CD8-positive, alpha-beta memory T cell (primary cell): ENCODE measurements around the gene RGS3. TPM values are rescaled to one million over a fixed set of nuclear protein-coding genes. Genes with fewer than 3 reads are reported as not detected.

ENCODE experiments used
- CTCF ChIA-PET: fragments of 350-600 bp; sonication (Branson Sonifier 250); formaldehyde crosslinking; loops from one replicate; lab custom pipeline; 2021; ENCODE audit warnings: antibody characterized with exemption; lab: Charles Lee
- POLR2A ChIA-PET: fragments of 350-600 bp; sonication (Branson Sonifier 250); formaldehyde crosslinking; loops from one replicate; lab custom pipeline; 2021; ENCODE audit warnings: antibody characterized with exemption; lab: Charles Lee
- DNase-seq, 5 donors: peaks; one replicate each; pipeline versions ENCODE4 v3.0.0 to v3.0.0-alpha.2; 2020 to 2022; ENCODE audit warnings: mixed read lengths in 1 of 5
- H3K27ac ChIP-seq: one replicate; pipeline ENCODE4 v1.7.0; 2013; ENCODE audit warnings: low read depth, mild to moderate bottlenecking, low read length, moderate library complexity
- H3K27me3 ChIP-seq: 2 replicates; pipeline ENCODE4 v1.7.0; 2013; ENCODE audit warnings: low read length, mild to moderate bottlenecking; ENCODE audit not compliant: insufficient read depth, poor library complexity, severe bottlenecking
- H3K36me3 ChIP-seq: 2 replicates; pipeline ENCODE4 v1.7.0; 2013; ENCODE audit warnings: mild to moderate bottlenecking, low read length, moderate library complexity; ENCODE audit not compliant: insufficient read depth
- H3K4me1 ChIP-seq: 2 replicates; pipeline ENCODE4 v1.7.0; 2013; ENCODE audit warnings: mild to moderate bottlenecking, low read length, moderate library complexity; ENCODE audit not compliant: insufficient read depth
- H3K4me3 ChIP-seq: 2 replicates; pipeline ENCODE4 v1.7.0; 2013; ENCODE audit warnings: mild to moderate bottlenecking, low read length
- H3K9me3 ChIP-seq: 2 replicates; pipeline ENCODE4 v1.7.0; 2013; ENCODE audit warnings: mild to moderate bottlenecking, low read length
- H3K27ac Mint-ChIP-seq, 8 donors: one replicate each; pipeline ENCODE4 v1.8.0; 2020 to 2021; ENCODE audit warnings: mixed read lengths in 8 of 8, mild to moderate bottlenecking in 6 of 8, inconsistent platforms in 3 of 8, moderate library complexity in 3 of 8
- H3K27me3 Mint-ChIP-seq, 2 donors: one replicate each; pipeline ENCODE4 v1.8.0; 2020 to 2021; ENCODE audit warnings: mixed read lengths in 2 of 2, mild to moderate bottlenecking in 1 of 2, moderate library complexity in 1 of 2
- H3K36me3 Mint-ChIP-seq, 3 donors: one replicate each; pipeline ENCODE4 v1.8.0; 2020 to 2021; ENCODE audit warnings: mixed read lengths in 3 of 3, inconsistent platforms in 1 of 3, mild to moderate bottlenecking in 1 of 3
- H3K4me1 Mint-ChIP-seq, 3 donors: one replicate each; pipeline ENCODE4 v1.8.0; 2020 to 2021; ENCODE audit warnings: mixed read lengths in 3 of 3, inconsistent platforms in 1 of 3, mild to moderate bottlenecking in 1 of 3
- H3K4me3 Mint-ChIP-seq, 7 donors: one replicate each; pipeline ENCODE4 v1.8.0; 2020 to 2021; ENCODE audit warnings: mixed read lengths in 7 of 7, mild to moderate bottlenecking in 6 of 7, moderate library complexity in 4 of 7, inconsistent platforms in 2 of 7
- H3K9me3 Mint-ChIP-seq, 5 donors: one replicate each; pipeline ENCODE4 v1.8.0; 2020 to 2022; ENCODE audit warnings: mixed read lengths in 5 of 5, mild to moderate bottlenecking in 3 of 5, moderate library complexity in 2 of 5, inconsistent platforms in 1 of 5
- polyA plus RNA-seq: library from polyadenylated mRNA; unstranded; fragments of 300-500 nt; fragmentation: Illumina TruSeq; gene quantifications from one replicate; pipeline ENCODE4 v1.2.3, GENCODE V29; 2021
- total RNA-seq, 2 experiments: library from RNA; stranded (reverse); gene quantifications; one replicate each; pipeline ENCODE4 v1.2.3, GENCODE V29; 2021

The RGS3 gene
- total and polyA plus RNA-seq, 3 experiments from 2014 or later = 59.8 to 91.2 (median 89.2) TPM

DNA sequence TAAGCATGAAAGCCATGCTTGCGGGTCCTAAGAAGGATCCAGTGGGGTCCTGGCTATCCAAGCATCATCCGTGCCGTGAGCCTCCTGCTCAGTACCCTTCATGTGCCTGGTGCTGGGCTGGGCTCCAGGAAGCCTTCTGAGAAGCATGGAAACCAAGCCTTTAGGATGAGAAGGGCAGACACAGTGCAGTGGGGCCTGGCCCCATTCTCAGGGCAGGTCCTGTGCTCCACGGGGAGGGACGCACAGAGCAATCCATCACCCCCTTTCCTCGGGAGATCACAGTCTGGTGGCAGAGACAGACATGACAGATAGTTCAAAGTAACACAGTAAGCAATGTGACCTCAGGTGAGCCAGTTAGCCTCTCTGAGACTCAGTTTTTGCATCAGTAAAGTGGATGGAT lies 76.9 kb downstream of the RGS3 start:
- POLR2A ChIA-PET = no interaction called here
- Mint-ChIP-seq H3K9me3 (no peaks in the 10 kb centered on the region), H3K4me1 (peaks cover 58 to 88% (median 60%) of the 10 kb centered on the region in 3 donors), H3K27ac (peak overlapping the region; percentile 22 to 89 (median 62)), H3K4me3 (peak overlapping the region in 1 of 7 donors; percentile 80), H3K36me3 (peaks cover 6 to 93% (median 23%) of the 10 kb centered on the region in 3 donors), H3K27me3 (no peaks in the 10 kb centered on the region)
- H3K4me1 ChIP-seq = no peaks in the 10 kb centered on the region
- H3K27ac ChIP-seq = no peak overlapping the region
- H3K36me3 ChIP-seq = peaks cover 37% of the 10 kb centered on the region
- no peaks in the 10 kb centered on the region for H3K9me3 ChIP-seq
- DNase-seq = no peak
- CTCF ChIA-PET = interaction anchor here (1.1 to 1.4 kb wide), 3 partner anchors 21 to 95 kb away, joined by 3 read pairs; no protein-coding TSS in a partner anchor
- H3K4me3 ChIP-seq = no peak overlapping the region
- no peaks in the 10 kb centered on the region for H3K27me3 ChIP-seq

GRCh38 chr9:113541019-113541900 lies 77.7 kb downstream of the RGS3 start:
- Mint-ChIP-seq H3K27me3 (no peaks in the 10 kb centered on the region), H3K4me3 (no peak overlapping the region), H3K36me3 (peaks cover 6 to 93% (median 22%) of the 10 kb centered on the region in 3 donors), H3K27ac (peak overlapping the region in 6 of 8 donors; percentile 54 to 96 (median 68)), H3K4me1 (peaks cover 59 to 88% (median 61%) of the 10 kb centered on the region in 3 donors), H3K9me3 (no peaks in the 10 kb centered on the region)
- peaks cover 43% of the 10 kb centered on the region for H3K36me3 ChIP-seq
- CTCF ChIA-PET = interaction anchor here (0.8 to 1.4 kb wide), 3 partner anchors 8 to 95 kb away, joined by 3 read pairs; no protein-coding TSS in a partner anchor
- H3K9me3 ChIP-seq = no peaks in the 10 kb centered on the region
- H3K27me3 ChIP-seq = no peaks in the 10 kb centered on the region
- DNase-seq = no peak
- H3K27ac ChIP-seq = peak overlapping the region; percentile 18
- H3K4me1 ChIP-seq = peaks cover under 1% of the 10 kb centered on the region
- no peak overlapping the region for H3K4me3 ChIP-seq
- POLR2A ChIA-PET = no interaction called here

DNA sequence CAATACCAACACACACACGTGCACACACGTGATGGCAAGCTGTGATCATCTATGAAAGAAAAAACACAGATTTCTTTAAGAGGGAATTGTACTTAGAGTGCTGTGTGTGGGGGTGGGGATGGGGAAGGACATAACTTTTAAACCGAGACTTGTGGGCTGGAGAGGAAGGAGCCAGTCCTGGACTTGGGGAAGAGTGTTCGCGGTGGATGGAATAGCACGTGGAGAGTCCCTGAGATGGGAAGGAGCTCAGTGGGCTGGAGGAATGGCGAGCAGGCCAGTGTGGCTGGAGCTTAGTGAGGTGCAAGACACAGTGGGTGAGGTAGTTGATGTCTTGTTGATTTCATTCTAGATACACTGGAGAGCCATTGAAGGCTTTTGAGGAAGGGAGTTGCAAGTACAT lies 78.5 kb downstream of the RGS3 start:
- Mint-ChIP-seq H3K4me3 (peak overlapping the region in 1 of 7 donors; percentile 21), H3K4me1 (peaks cover 65 to 91% (median 68%) of the 10 kb centered on the region in 3 donors), H3K27ac (peak overlapping the region in 7 of 8 donors; percentile 33 to 96 (median 66)), H3K36me3 (peaks cover 6 to 93% (median 21%) of the 10 kb centered on the region in 3 donors), H3K27me3 (no peaks in the 10 kb centered on the region), H3K9me3 (no peaks in the 10 kb centered on the region)
- peaks cover 38% of the 10 kb centered on the region for H3K36me3 ChIP-seq
- H3K27me3 ChIP-seq = no peaks in the 10 kb centered on the region
- ChIA-PET POLR2A (no interaction called here), CTCF (interaction anchor here (0.8 kb wide), 1 partner anchor 9 kb away, joined by 3 read pairs; no protein-coding TSS in a partner anchor)
- H3K4me3 ChIP-seq = no peak overlapping the region
- H3K27ac ChIP-seq = no peak overlapping the region
- no peak for DNase-seq
- H3K4me1 ChIP-seq = peaks cover 8% of the 10 kb centered on the region
- no peaks in the 10 kb centered on the region for H3K9me3 ChIP-seq

GRCh38 chr9:113542741-113543140 lies 79.2 kb downstream of the RGS3 start:
- H3K36me3 ChIP-seq = peaks cover 33% of the 10 kb centered on the region
- POLR2A ChIA-PET = no interaction called here
- peak overlapping the region in 7 of 8 donors; percentile 63 to 84 (median 79) for H3K27ac Mint-ChIP-seq

DNA sequence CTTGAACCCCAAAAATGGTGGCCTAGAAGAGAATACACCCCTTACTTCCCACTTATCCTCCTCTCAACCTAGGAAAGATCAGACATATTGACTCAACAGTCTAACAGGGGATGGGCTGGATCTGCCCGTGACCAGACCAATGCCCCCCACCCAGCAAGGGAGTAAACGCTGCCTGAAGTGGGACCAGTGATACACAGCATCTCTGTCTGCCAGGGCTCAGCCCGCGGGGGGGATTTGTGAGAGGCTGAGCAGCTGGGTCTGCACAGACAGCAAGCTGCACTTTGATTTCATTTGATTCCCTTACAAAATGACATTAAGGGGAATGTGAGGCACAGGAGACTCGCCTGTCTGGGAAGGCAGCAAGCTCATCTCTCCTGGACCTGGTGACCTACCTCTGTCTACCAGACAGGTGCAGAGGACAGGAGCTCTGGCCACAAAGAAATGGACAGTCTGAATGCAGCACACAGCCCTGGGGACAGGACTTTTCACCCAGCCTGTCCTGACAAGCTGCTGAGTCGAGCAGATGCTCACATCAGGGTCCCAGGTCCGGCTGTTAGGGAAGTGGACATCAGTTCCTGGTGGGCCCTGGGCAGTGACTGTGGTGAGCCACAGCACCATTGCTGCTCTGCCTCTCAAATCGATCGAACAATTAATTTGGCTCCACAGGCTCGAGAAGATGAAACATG lies 79.9 kb downstream of the RGS3 start:
- CTCF ChIA-PET = interaction anchor here (0.9 to 2.0 kb wide), 2 partner anchors 36 to 39 kb away, joined by 3 to 8 read pairs; no protein-coding TSS in a partner anchor
- no peaks in the 10 kb centered on the region for H3K9me3 ChIP-seq
- no peaks in the 10 kb centered on the region for H3K27me3 ChIP-seq
- DNase-seq = no peak
- no peak overlapping the region for H3K4me3 ChIP-seq
- H3K27ac Mint-ChIP-seq = peak overlapping the region; percentile 63 to 84 (median 78)
- H3K4me1 ChIP-seq = peaks cover 23% of the 10 kb centered on the region
- H3K9me3 Mint-ChIP-seq = no peaks in the 10 kb centered on the region
- no peaks in the 10 kb centered on the region for H3K27me3 Mint-ChIP-seq
- peaks cover 6 to 89% (median 16%) of the 10 kb centered on the region in 3 donors for H3K36me3 Mint-ChIP-seq
- H3K36me3 ChIP-seq = peaks cover 26% of the 10 kb centered on the region
- no peak overlapping the region for H3K4me3 Mint-ChIP-seq
- POLR2A ChIA-PET = no interaction called here
- H3K4me1 Mint-ChIP-seq = peaks cover 73 to 94% (median 75%) of the 10 kb centered on the region in 3 donors
- no peak overlapping the region for H3K27ac ChIP-seq

More at GRCh38 chr9:113542741-113543140, 79.2 kb downstream of the RGS3 start:
- no peak overlapping the region for H3K27ac ChIP-seq
- no peaks in the 10 kb centered on the region for H3K27me3 ChIP-seq
- CTCF ChIA-PET = interaction anchor here (2.0 kb wide), 1 partner anchor 36 kb away, joined by 8 read pairs; no protein-coding TSS in a partner anchor
- peaks cover 66 to 91% (median 68%) of the 10 kb centered on the region in 3 donors for H3K4me1 Mint-ChIP-seq
- no peak for DNase-seq
- no peaks in the 10 kb centered on the region for H3K9me3 ChIP-seq
- peak overlapping the region in 1 of 7 donors; percentile 36 for H3K4me3 Mint-ChIP-seq
- H3K4me1 ChIP-seq = peaks cover 16% of the 10 kb centered on the region
- no peaks in the 10 kb centered on the region for H3K9me3 Mint-ChIP-seq
- no peak overlapping the region for H3K4me3 ChIP-seq
- peaks cover 6 to 93% (median 16%) of the 10 kb centered on the region in 3 donors for H3K36me3 Mint-ChIP-seq
- no peaks in the 10 kb centered on the region for H3K27me3 Mint-ChIP-seq

GRCh38 chr9:113543982-113544303 lies 80.4 kb downstream of the RGS3 start:
- peaks cover 26% of the 10 kb centered on the region for H3K4me1 ChIP-seq
- no peaks in the 10 kb centered on the region for H3K27me3 ChIP-seq
- ChIA-PET CTCF (interaction anchor here (0.9 to 2.0 kb wide), 2 partner anchors 35 to 38 kb away, joined by 3 to 8 read pairs; no protein-coding TSS in a partner anchor), POLR2A (no interaction called here)
- Mint-ChIP-seq H3K4me3 (no peak overlapping the region), H3K27ac (peak overlapping the region in 6 of 8 donors; percentile 37 to 84 (median 69)), H3K36me3 (peaks cover 6 to 84% (median 16%) of the 10 kb centered on the region in 3 donors), H3K9me3 (no peaks in the 10 kb centered on the region), H3K27me3 (no peaks in the 10 kb centered on the region), H3K4me1 (peaks cover 73 to 94% (median 76%) of the 10 kb centered on the region in 3 donors)
- no peak overlapping the region for H3K27ac ChIP-seq
- DNase-seq = no peak
- H3K9me3 ChIP-seq = no peaks in the 10 kb centered on the region
- no peak overlapping the region for H3K4me3 ChIP-seq
- peaks cover 25% of the 10 kb centered on the region for H3K36me3 ChIP-seq

DNA sequence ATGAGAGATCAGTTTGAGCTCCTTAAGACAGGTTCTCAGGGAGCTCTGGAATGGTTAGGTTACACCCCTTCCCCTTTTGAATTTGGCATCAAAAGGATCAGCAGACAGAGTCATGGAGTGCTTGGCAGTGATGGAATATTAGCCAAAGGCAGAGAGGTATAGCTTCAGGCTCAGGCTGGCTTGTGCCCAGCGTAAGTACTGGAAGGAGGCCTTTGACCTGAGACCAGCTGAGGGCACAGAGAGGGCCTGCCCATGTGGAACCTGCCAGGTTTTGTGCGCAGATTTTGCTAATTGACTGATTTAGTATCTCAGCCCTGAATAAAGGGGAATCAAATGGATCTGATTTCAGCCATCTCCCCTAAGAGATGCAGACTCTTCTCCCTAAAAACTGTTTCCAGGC lies 81.5 kb downstream of the RGS3 start:
- H3K4me1 ChIP-seq = peaks cover 28% of the 10 kb centered on the region
- no peak for DNase-seq
- no peaks in the 10 kb centered on the region for H3K27me3 Mint-ChIP-seq
- no peaks in the 10 kb centered on the region for H3K9me3 Mint-ChIP-seq
- no peak overlapping the region for H3K4me3 Mint-ChIP-seq
- no peaks in the 10 kb centered on the region for H3K9me3 ChIP-seq
- peaks cover 25% of the 10 kb centered on the region for H3K36me3 ChIP-seq
- H3K4me1 Mint-ChIP-seq = peaks cover 73 to 94% (median 79%) of the 10 kb centered on the region in 3 donors
- H3K27ac ChIP-seq = no peak overlapping the region
- POLR2A ChIA-PET = interaction anchor here (0.6 kb wide), 1 partner anchor 313 kb away, joined by 8 read pairs; no protein-coding TSS in a partner anchor
- H3K27ac Mint-ChIP-seq = peak overlapping the region; percentile 66 to 97 (median 78)
- H3K36me3 Mint-ChIP-seq = peaks cover 6 to 86% (median 14%) of the 10 kb centered on the region in 3 donors
- CTCF ChIA-PET = no interaction called here
- no peaks in the 10 kb centered on the region for H3K27me3 ChIP-seq
- H3K4me3 ChIP-seq = no peak overlapping the region
